HEK293 (cell line): ENCODE measurements around the gene TSPAN17.

Experiments used
- CTCF ChIA-PET: fragments of 350-600 bp; formaldehyde crosslinking; extraction: SDS; loops from one replicate; lab custom pipeline; 2021; ENCODE audit warnings: antibody characterized with exemption; lab: Yijun Ruan, JAX
- POLR2A ChIA-PET: fragments of 300-600 bp; formaldehyde crosslinking; extraction: SDS; loops from one replicate; lab custom pipeline; 2020; ENCODE audit warnings: antibody characterized with exemption, inconsistent platforms; lab: Yijun Ruan, JAX
- H3K27ac ChIP-seq: fragments of 200-500 bp; sonication (Bioruptor generic); 2 replicates; pipeline ENCODE4 v1.5.1; 2014; ENCODE audit warnings: low read depth, low read length, control low read depth, inconsistent platforms; ENCODE audit errors: extremely low read depth
- H3K36me3 ChIP-seq, 2 experiments: fragments of 200-500 bp in 1 of 2; sonication (Bioruptor generic) in 1 of 2; 1 replicate in 1 of 2; 2 replicates in 1 of 2; pipeline ENCODE4 v1.5.1; 2014 to 2017; ENCODE audit warnings: inconsistent platforms in 2 of 2, low read length in 2 of 2; ENCODE audit not compliant: control insufficient read depth in 2 of 2, insufficient read depth in 1 of 2
- H3K4me1 ChIP-seq: fragments of 200-500 bp; sonication (Bioruptor generic); 2 replicates; pipeline ENCODE4 v1.5.1; 2014; ENCODE audit warnings: mild to moderate bottlenecking, low read length, inconsistent platforms; ENCODE audit not compliant: control insufficient read depth, insufficient read depth
- H3K4me3 ChIP-seq: 2 replicates; pipeline ENCODE4 v1.5.1; 2011; ENCODE audit warnings: low read depth, mild to moderate bottlenecking, control low read depth, low read length, moderate library complexity
- H3K9me3 ChIP-seq: fragments of 200-500 bp; sonication (Bioruptor generic); 2 replicates; pipeline ENCODE4 v1.5.1; 2014; ENCODE audit warnings: low read depth, low read length, inconsistent platforms; ENCODE audit not compliant: control insufficient read depth, insufficient read depth
- AEBP2 ChIP-seq: fragments of 450-650 bp; formaldehyde crosslinking; IDR thresholded peaks from 2 replicates; pipeline ENCODE4 v1.5.1; 2016; ENCODE audit warnings: missing biosample characterization, missing genetic modification characterization, borderline replicate concordance
- BCL11B ChIP-seq: fragments of 450-650 bp; formaldehyde crosslinking; IDR thresholded peaks from 2 replicates; pipeline ENCODE4 v1.5.1; 2016; ENCODE audit warnings: low read depth, missing biosample characterization, missing genetic modification characterization
- HOXA7 ChIP-seq: sonication (generic); formaldehyde crosslinking; IDR thresholded peaks from 2 replicates; pipeline ENCODE4 v1.8.1; 2022; ENCODE audit warnings: missing genetic modification reagents, borderline replicate concordance
- KLF7 ChIP-seq: fragments of 450-650 bp; formaldehyde crosslinking; IDR thresholded peaks from 2 replicates; pipeline ENCODE4 v1.5.1; 2016; ENCODE audit warnings: missing biosample characterization, missing genetic modification characterization, borderline replicate concordance
- PRDM1 ChIP-seq: fragments of 450-650 bp; formaldehyde crosslinking; IDR thresholded peaks from 2 replicates; pipeline ENCODE4; 2016; ENCODE audit warnings: missing biosample characterization, missing genetic modification characterization
- PRDM10 ChIP-seq: fragments of 450-650 bp; formaldehyde crosslinking; IDR thresholded peaks from 2 replicates; pipeline ENCODE4 v1.5.1; 2016; ENCODE audit warnings: missing biosample characterization, missing genetic modification characterization
- PRDM4 ChIP-seq: fragments of 450-650 bp; formaldehyde crosslinking; IDR thresholded peaks from 2 replicates; pipeline ENCODE4 v1.5.1; 2017; ENCODE audit warnings: missing biosample characterization, missing genetic modification characterization
- ZBTB17 ChIP-seq: fragments of 450-650 bp; formaldehyde crosslinking; IDR thresholded peaks from 2 replicates; pipeline ENCODE4 v1.5.1; 2016; ENCODE audit warnings: missing biosample characterization, missing genetic modification characterization
- ZIC2 ChIP-seq: fragments of 450-650 bp; formaldehyde crosslinking; IDR thresholded peaks from 2 replicates; pipeline ENCODE4 v1.5.1; 2016; ENCODE audit warnings: missing biosample characterization, missing genetic modification characterization
- ZNF10 ChIP-seq: fragments of 450-650 bp; formaldehyde crosslinking; IDR thresholded peaks from 2 replicates; pipeline ENCODE4 v1.5.1; 2017; ENCODE audit warnings: missing biosample characterization, missing genetic modification characterization
- ZNF146 ChIP-seq: fragments of 450-650 bp; formaldehyde crosslinking; IDR thresholded peaks from 2 replicates; pipeline ENCODE4 v1.5.1; 2016; ENCODE audit warnings: missing biosample characterization, missing genetic modification characterization
- ZNF157 ChIP-seq: fragments of 450-650 bp; formaldehyde crosslinking; IDR thresholded peaks from 2 replicates; pipeline ENCODE4 v1.5.1; 2016; ENCODE audit warnings: missing biosample characterization, missing genetic modification characterization
- ZNF19 ChIP-seq: fragments of 450-650 bp; formaldehyde crosslinking; IDR thresholded peaks from 2 replicates; pipeline ENCODE4; 2016; ENCODE audit warnings: missing biosample characterization, missing genetic modification characterization, low read depth
- ZNF26 ChIP-seq: fragments of 450-650 bp; formaldehyde crosslinking; IDR thresholded peaks from 2 replicates; pipeline ENCODE4 v1.5.1; 2016; ENCODE audit warnings: missing biosample characterization, missing genetic modification characterization
- ZNF280D ChIP-seq: fragments of 450-650 bp; formaldehyde crosslinking; IDR thresholded peaks from 2 replicates; pipeline ENCODE4 v1.5.1; 2016; ENCODE audit warnings: missing biosample characterization, missing genetic modification characterization
- ZNF335 ChIP-seq: fragments of 450-650 bp; formaldehyde crosslinking; conservative IDR thresholded peaks from 2 replicates; pipeline ENCODE4 v1.5.1; 2016; ENCODE audit warnings: missing biosample characterization, missing genetic modification characterization
- ZNF350 ChIP-seq: fragments of 450-650 bp; formaldehyde crosslinking; IDR thresholded peaks from 2 replicates; pipeline ENCODE4 v1.5.0; 2017; ENCODE audit warnings: missing biosample characterization, mild to moderate bottlenecking, missing genetic modification characterization
- ZNF514 ChIP-seq: fragments of 450-650 bp; formaldehyde crosslinking; IDR thresholded peaks from 2 replicates; pipeline ENCODE4 v1.5.1; 2016; ENCODE audit warnings: missing biosample characterization, missing genetic modification characterization
- ZNF548 ChIP-seq: fragments of 450-650 bp; formaldehyde crosslinking; IDR thresholded peaks from 2 replicates; pipeline ENCODE4 v1.5.1; 2016; ENCODE audit warnings: missing biosample characterization, missing genetic modification characterization
- ZNF658 ChIP-seq: fragments of 450-650 bp; formaldehyde crosslinking; IDR thresholded peaks from 2 replicates; pipeline ENCODE4; 2016; ENCODE audit warnings: missing biosample characterization, missing genetic modification characterization
- ZNF701 ChIP-seq: fragments of 450-650 bp; formaldehyde crosslinking; IDR thresholded peaks from 2 replicates; pipeline ENCODE4 v1.5.1; 2016; ENCODE audit warnings: missing biosample characterization, missing genetic modification characterization
- ZNF768 ChIP-seq: fragments of 450-650 bp; formaldehyde crosslinking; IDR thresholded peaks from 2 replicates; pipeline ENCODE4 v1.5.1; 2018; ENCODE audit warnings: missing biosample characterization, mild to moderate bottlenecking, missing genetic modification characterization
- ZNF785 ChIP-seq: fragments of 450-650 bp; formaldehyde crosslinking; IDR thresholded peaks from 2 replicates; pipeline ENCODE4 v1.5.1; 2016; ENCODE audit warnings: missing biosample characterization, missing genetic modification characterization
- ZNF791 ChIP-seq: fragments of 450-650 bp; formaldehyde crosslinking; IDR thresholded peaks from 2 replicates; pipeline ENCODE4 v1.5.1; 2016; ENCODE audit warnings: missing biosample characterization, missing genetic modification characterization
- ZNF792 ChIP-seq: fragments of 450-650 bp; formaldehyde crosslinking; IDR thresholded peaks from 2 replicates; pipeline ENCODE4 v1.5.1; 2016; ENCODE audit warnings: missing biosample characterization, missing genetic modification characterization
- ZNF830 ChIP-seq: fragments of 450-650 bp; IDR thresholded peaks from 2 replicates; pipeline ENCODE4 v1.5.0; 2018; ENCODE audit warnings: missing biosample characterization, missing genetic modification characterization, low read depth, mild to moderate bottlenecking, moderate library complexity
- ZNF843 ChIP-seq: fragments of 450-650 bp; formaldehyde crosslinking; IDR thresholded peaks from 2 replicates; pipeline ENCODE4 v1.5.1; 2016; ENCODE audit warnings: missing biosample characterization, missing genetic modification characterization
- ZSCAN30 ChIP-seq: fragments of 450-650 bp; IDR thresholded peaks from 2 replicates; pipeline ENCODE4 v1.5.1; 2018; ENCODE audit warnings: missing biosample characterization, mild to moderate bottlenecking, missing genetic modification characterization, moderate library complexity

The TSPAN17 gene

GRCh38 chr5:176667637-176668036, 20.4 kb downstream of the TSPAN17 start (continued):
- no peak for TF ChIP-seq KLF7 (tag by site-specific recombination)
- TF ChIP-seq ZNF146 (tag by site-specific recombination) = no peak
- no peak for TF ChIP-seq ZNF792 (tag by site-specific recombination)
- no peak for TF ChIP-seq AEBP2 (tag by site-specific recombination)
- no peak for TF ChIP-seq ZBTB17 (tag by site-specific recombination)
- no peak for TF ChIP-seq ZNF701 (tag by site-specific recombination)
- no peak for TF ChIP-seq ZNF791 (tag by site-specific recombination)
- no peak for TF ChIP-seq ZNF768
- no peak for TF ChIP-seq ZNF335
- TF ChIP-seq ZIC2 (tag by site-specific recombination) = no peak
- no peak for TF ChIP-seq ZSCAN30
- no peak for TF ChIP-seq ZNF548 (tag by site-specific recombination)
- TF ChIP-seq ZNF658 = no peak
- no peak for TF ChIP-seq HOXA7

- CTCF ChIA-PET = interaction anchor here (0.8 to 2.2 kb wide), 2 partner anchors 10 to 253 kb away, joined by 3 to 14 read pairs; no protein-coding TSS in a partner anchor
- POLR2A ChIA-PET = no interaction called here
- Histone ChIP-seq H3K36me3 (no peaks in the 10 kb centered on the region), H3K27ac (no peak overlapping the region), H3K9me3 (no peaks in the 10 kb centered on the region), H3K4me3 (no peak overlapping the region), H3K4me1 (no peaks in the 10 kb centered on the region)
- TF ChIP-seq ZNF350 (no peak), ZNF830 (tag by site-specific recombination) (no peak), ZNF10 (tag by site-specific recombination) (no peak), ZNF26 (no peak), ZNF785 (tag by site-specific recombination) (no peak), ZNF157 (tag by site-specific recombination) (no peak), ZNF280D (no peak), ZNF658 (no peak), BCL11B (tag by site-specific recombination) (no peak), ZNF843 (no peak), ZNF19 (no peak), ZNF514 (tag by site-specific recombination) (no peak), PRDM1 (tag by site-specific recombination) (no peak), PRDM4 (no peak), ZNF335 (no peak), PRDM10 (tag by site-specific recombination) (no peak)
Measured at GRCh38 chr5:176670449-176670848, 23.2 kb downstream of the TSPAN17 start.
